GM19238 (cell line): ENCODE data around the gene KNL1.

Experiments
- DNase-seq: peaks from one replicate; pipeline ENCODE4 v3.0.0; 2011; ENCODE audit warnings: low spot score; ENCODE audit not compliant: insufficient read length

The KNL1 gene

GRCh38 chr15:40584191-40584590 lies 9.9 kb upstream of the KNL1 start:
- no peak for DNase-seq

GRCh38 chr15:40590667-40591050 lies 3.4 kb upstream of the KNL1 start:
- no peak for DNase-seq

GRCh38 chr15:40591389-40591788 lies 2.7 kb upstream of the KNL1 start:
- no peak for DNase-seq

GRCh38 chr15:40593165-40593564 lies 884 bp upstream of the KNL1 start:
- DNase-seq: no peak

- DNase-seq: peak; percentile 44
These were observed 384 bp downstream of the KNL1 start for GRCh38 chr15:40594429-40594836.

- no peak for DNase-seq
These were observed 1.2 kb downstream of the KNL1 start for GRCh38 chr15:40595219-40595618.

GRCh38 chr15:40595773-40596172 lies 1.7 kb downstream of the KNL1 start:
- DNase-seq: no peak

- no peak for DNase-seq
These were observed 3.0 kb downstream of the KNL1 start for GRCh38 chr15:40597024-40597423.

- no peak for DNase-seq
These were observed 4.1 kb downstream of the KNL1 start for GRCh38 chr15:40598126-40598525.

- no peak for DNase-seq
These were observed 4.6 kb downstream of the KNL1 start for GRCh38 chr15:40598672-40599071.

GRCh38 chr15:40600956-40601355 lies 6.9 kb downstream of the KNL1 start:
- DNase-seq: no peak

- DNase-seq: no peak
These were observed 9.9 kb downstream of the KNL1 start for GRCh38 chr15:40603935-40604334.

GRCh38 chr15:40613080-40613479 lies 19.0 kb downstream of the KNL1 start:
- DNase-seq: no peak

GRCh38 chr15:40618023-40618422 lies 24.0 kb downstream of the KNL1 start:
- no peak for DNase-seq

GRCh38 chr15:40618906-40619305 lies 24.9 kb downstream of the KNL1 start:
- DNase-seq: no peak

GRCh38 chr15:40623361-40623760 lies 29.3 kb downstream of the KNL1 start:
- no peak for DNase-seq

- DNase-seq: no peak
These were observed 36.3 kb downstream of the KNL1 start for GRCh38 chr15:40630313-40630712.

- DNase-seq: no peak
These were observed 39.1 kb downstream of the KNL1 start for GRCh38 chr15:40633178-40633577.

GRCh38 chr15:40637221-40637745 lies 43.2 kb downstream of the KNL1 start:
- no peak for DNase-seq

- no peak for DNase-seq
These were observed 45.6 kb downstream of the KNL1 start for GRCh38 chr15:40639677-40640076.

- DNase-seq: no peak
These were observed 53.5 kb downstream of the KNL1 start for GRCh38 chr15:40647523-40647922.

GRCh38 chr15:40650479-40650878 lies 56.4 kb downstream of the KNL1 start:
- no peak for DNase-seq

- no peak for DNase-seq
These were observed 66.6 kb downstream of the KNL1 start for GRCh38 chr15:40660686-40661085.

- DNase-seq: no peak
These were observed 70.9 kb downstream of the KNL1 start for GRCh38 chr15:40664909-40665308.
